Astrocyte of the hippocampus (primary cell): ENCODE results near the gene AQP7.
"Not testable (repeated sequence)": the region's sequence is repeated elsewhere in the genome, so short reads cannot be mapped to it uniquely, and the experiment has no call there.

ENCODE experiments used
- DNase-seq: peaks from one replicate; pipeline ENCODE4 v3.0.0; 2011; ENCODE audit warnings: low read depth, low spot score

The AQP7 gene

GRCh38 chr9:33433871-33434270 lies 31.5 kb upstream of the AQP7 start:
- DNase-seq, result no peak

DNA sequence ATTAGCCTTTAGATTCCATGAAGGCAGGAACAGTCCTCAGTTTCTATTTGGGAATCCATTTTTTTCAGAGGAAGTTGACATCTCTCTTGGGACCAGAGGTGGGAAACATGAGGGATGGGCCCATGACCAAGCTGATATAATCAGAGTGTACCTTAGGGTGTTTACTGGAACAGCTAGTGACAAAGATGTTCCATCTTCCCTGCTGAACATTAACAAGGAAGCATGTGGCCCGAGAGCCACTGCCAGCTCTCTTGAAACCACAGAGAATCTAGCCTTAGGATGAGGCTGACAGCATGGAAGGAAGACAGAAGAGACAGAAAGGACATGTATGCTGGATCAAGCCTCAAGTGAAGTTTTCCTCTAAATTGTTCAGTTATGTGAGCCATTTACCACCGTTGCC lies 29.1 kb upstream of the AQP7 start:
- no peak for DNase-seq

DNA sequence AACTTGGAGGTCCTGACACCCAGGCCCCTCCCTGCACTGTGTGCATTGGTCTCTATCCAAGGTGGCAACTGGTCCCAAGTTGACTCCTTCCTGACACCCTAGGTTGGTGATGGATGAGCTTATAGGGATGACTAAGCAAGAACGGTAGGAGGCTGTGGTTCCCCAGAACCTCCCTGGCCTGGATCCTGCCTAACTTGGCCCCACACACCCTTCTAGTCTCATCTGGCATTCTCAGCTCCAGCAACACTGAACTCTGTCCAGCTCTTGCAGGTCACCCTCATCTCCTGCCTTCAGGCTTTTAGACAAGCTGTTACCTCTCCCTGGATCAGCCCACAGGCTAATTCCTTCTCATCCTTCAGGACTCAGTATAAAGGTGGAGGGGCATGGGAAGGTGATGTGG lies 28.6 kb upstream of the AQP7 start:
- DNase-seq, result no peak

GRCh38 chr9:33429256-33429985 lies 27.1 kb upstream of the AQP7 start:
- DNase-seq, result no peak

DNA sequence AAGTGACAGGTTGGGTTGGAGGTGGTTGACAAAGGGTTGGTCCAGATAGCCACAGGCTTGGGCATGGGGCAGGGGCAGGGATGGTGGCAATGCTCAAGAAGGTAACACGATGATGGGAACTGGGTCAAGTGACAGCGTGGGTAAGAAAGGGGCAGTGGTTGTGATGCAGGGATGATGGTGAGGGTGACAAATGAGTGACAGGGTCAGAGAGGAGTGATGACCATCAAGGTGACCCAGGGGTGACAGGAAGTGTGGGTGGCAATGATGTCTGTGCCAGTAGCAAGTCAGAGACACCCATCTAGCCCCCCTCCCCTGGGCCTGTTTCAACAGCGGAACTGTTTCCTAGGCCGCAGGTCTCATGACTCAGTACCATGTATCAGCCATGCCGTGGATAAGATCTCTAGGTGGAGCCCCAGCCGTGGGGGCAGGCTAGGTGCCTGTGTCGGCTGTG lies 24.5 kb upstream of the AQP7 start:
- no peak for DNase-seq

GRCh38 chr9:33425128-33425533 lies 22.8 kb upstream of the AQP7 start:
- no peak for DNase-seq

GRCh38 chr9:33424492-33424891 lies 22.1 kb upstream of the AQP7 start:
- not testable (repeated sequence) for DNase-seq

DNA sequence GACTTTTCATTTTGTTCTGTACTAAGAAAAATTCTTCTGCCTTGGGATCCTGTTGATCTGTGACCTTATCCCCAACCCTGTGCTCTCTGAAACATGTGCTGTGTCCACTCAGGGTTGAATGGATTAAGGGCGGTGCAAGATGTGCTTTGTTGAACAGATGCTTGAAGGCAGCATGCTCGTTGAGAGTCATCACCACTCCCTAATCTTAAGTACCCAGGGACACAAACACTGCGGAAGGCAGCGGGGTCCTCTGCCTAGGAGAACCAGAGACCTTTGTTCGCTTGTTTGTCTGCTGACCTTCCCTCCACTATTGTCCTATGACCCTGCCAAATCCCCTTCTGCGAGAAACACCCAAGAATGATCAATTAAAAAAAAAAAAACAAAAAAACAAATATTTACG lies 21.7 kb upstream of the AQP7 start:
- DNase-seq, result not testable (repeated sequence)

GRCh38 chr9:33419708-33420303 lies 17.4 kb upstream of the AQP7 start:
- no peak for DNase-seq

DNA sequence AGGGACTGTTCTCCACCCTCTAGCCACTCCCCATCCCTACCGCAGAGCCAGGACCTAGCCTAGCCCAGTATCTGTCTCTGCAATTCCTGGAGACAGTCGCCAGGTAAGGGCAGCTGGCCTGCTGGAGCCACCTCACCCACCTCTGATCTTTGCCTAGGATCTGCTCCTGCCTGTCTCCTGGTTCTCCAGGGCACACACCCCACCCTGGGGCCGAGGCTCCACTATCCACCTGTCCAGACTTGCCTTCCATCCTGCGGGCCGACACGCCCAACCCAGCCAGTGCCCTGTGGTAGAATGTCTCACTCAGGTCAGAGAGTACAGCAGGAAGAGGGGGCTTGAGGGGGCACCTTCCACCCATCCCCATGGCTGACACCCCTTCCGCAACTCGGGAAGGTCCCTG lies 15.7 kb upstream of the AQP7 start:
- no peak for DNase-seq

DNA sequence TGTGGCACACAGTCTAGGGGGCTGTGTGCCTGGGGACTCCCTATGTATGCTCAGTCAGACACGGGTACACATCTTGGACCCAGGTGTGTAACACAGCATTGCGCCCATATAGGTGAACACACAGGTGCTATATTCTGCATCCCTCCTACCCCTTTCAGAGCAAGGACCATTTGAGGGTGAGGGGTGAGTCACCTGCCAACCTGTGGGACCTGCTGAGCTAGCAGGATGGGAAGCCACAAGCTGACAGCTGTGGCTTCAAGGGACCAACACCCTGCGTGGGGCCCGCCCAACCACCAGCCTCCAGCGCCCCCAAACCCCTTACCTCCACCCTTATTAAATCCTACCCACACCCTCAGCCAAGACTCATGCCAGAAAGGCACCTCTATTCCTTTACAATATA lies 14.6 kb upstream of the AQP7 start:
- no peak for DNase-seq

DNA sequence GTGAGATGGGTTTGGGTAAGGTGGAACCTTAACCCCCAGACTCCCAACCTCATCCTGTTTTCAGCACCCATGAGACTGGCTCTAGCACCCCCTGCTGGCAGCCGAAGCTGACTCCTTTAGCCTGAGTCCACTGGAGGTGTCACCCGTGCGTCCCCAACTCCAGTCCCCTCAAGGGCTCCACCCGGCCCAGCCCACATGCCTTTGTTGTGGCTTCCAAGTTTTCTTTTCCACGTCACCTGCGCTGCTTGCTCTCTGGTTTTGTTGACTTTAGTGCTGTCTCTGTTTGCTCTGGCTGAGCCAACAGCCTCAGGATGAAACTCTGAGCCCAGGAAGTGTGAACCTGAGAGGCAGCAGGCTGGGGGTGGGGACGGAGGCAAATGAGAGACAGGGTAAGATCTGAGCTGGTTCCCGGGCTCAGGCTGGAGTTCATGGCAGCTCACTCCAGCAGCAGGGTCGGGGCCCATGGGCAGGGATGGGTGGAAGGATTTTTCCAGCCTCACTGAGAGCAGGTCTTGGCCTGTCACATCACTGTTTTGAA lies 13.2 kb upstream of the AQP7 start:
- DNase-seq, result peak; percentile 62

- no peak for DNase-seq
Observed at GRCh38 chr9:33414889-33415500, 12.6 kb upstream of the AQP7 start.

DNA sequence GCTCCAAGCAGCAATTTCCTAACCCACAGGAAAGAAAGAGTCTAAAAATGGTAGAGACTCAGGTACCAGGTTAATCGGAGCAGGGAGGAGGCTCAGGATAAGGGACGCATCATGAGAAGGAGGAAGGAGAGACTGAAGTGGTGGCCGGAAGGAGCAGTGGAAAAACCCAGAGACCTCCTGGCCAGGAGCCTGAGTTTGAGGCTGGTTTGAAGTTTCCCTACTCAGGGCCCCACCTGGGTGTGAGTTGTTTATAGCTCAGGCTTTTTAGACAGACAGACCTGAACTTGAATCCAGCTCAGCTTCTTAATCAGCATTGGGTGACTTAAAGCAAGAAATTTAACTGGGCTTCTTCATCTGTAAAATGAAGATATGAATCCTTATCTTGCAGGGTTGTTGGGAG lies 11.9 kb upstream of the AQP7 start:
- DNase-seq, result no peak

DNA sequence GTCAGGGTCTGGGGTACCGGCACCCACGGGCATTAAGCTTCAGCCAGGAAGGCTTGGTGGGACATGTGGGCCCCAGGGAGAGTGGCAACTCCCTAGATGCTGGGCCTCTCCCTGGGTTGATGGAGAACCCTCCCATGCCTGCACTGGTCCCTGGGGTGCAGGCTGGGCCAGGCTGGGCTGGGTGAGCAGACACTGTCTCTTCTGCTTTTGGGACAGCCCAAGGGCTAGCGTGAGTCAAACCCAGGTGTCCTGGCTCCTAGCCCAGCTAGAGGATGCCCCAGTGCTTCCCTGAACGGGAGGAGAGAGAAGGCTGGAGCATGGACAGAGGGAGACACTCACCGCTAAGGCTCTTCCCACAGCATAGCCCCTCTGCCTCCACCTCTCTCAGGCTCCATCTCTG lies 5.7 kb upstream of the AQP7 start:
- DNase-seq, result no peak

DNA sequence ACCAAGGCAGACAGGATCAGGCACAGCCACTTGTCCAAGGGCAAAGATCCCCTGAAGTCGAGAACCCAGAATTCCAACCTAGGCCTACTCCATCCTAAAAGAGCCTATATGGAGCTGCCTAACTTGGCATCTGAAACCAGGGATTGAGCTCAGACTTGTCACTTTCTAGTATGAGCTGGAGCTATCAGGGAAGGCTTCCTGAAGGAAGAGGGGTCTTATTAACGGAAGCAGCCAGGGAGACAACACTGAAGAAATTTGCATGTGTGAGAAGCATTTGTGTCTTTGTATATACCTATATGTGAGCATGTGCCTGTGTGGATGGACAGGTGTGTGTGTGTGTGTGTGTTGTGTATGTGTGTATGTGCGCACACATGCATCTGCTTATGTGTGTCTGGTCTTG lies 4.7 kb upstream of the AQP7 start:
- no peak for DNase-seq

DNA sequence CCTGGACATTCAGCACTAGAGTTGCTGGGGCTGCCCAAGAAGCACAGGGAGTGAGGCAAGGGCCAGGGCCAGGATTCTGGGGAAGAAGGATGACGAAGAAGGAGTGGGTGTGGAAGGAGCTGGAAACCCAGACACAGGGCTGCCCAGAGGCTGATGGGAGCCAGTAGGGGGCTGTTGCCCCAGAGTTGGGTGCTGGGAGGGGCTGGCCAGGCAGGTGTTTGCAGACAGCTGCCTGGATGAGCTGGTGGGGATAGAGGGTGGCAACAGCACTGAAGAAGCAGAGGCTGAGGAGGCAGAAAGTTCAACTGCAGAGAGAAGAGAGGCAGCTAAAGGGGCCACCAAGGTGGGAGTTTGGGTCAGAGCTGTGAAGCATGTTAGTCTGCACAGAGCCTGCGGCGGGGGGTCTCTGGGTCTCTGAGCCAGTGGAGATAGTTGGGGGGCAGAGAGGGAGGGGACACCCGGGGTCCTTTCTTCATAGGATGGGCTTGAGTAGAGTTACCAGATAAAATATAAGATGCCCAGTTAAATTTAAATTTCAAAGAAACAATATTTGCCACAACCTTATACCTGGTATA lies 2.5 kb upstream of the AQP7 start:
- no peak for DNase-seq

DNA sequence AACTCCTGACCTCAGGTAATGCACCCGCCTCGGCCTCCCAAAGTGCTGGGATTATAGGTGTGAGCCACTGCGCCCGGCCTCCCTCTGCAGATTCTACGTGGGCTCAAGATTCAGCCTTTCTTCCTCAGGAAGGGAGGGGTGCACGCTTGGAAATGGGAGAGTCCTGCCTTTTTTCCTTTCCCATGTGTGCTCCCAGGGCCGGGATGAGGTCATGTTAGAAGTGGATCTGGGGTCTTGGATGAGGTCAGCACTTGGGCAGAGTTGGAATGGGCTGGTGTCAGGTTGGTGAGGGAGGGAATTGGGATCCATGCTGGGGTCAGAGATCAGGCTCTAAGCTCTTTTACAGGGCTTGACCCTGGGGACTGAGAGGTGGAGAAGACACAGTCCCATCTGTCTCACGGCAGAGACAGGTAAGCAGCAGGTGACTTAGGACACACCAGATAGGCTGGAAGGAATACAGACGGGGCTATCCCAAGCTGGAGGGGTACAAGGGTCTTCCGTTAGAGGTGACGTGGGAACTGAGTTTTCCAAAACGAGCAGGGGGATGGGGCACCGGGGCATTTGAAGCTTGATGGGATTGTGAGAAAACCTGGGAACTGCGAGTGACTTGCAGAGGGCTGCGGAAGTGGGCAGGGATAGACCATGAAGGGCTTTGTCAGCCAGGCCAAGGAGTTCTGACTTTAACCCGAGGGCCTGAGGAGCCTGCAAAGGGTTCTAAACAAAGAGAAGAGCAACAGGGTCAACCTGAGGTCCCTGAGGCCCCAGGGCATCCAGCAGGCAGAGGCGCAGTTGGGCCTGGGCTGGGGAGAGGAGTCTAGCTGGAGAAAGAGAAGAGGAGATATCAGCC lies 1.8 kb upstream of the AQP7 start:
- no peak for DNase-seq

DNA sequence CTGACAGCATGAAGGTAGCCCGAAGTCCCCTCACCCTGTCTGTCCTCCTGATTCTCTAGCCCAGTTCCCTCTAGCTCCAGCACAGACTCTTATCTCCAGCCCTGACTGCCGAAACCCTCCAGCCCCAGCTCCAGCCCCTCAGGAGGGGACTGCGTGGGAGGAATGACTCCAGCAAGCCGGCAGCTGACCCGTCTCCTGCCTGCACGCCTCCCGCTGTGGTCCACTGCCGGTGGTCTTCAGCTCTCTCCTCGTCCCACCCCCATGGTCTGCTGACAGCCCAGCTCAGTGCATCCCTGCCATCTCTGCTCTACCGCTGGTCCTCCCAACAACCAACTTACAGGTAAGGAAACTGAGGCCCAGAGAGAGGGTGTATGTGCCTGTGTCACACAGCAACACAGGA lies 559 bp downstream of the AQP7 start:
- not testable (repeated sequence) for DNase-seq

- not testable (repeated sequence) for DNase-seq
Observed at GRCh38 chr9:33399047-33399446, 3.3 kb downstream of the AQP7 start.

- not testable (repeated sequence) for DNase-seq
Observed at GRCh38 chr9:33397801-33398200, 4.6 kb downstream of the AQP7 start.
